DOHH2 (cell line): ENCODE measurements around the gene TUSC7.

Experiments
- H3F3A ChIP-seq: fragments of 200-600 bp; sonication (generic), shearing (Covaris generic); 2 replicates; pipeline ENCODE4 v1.6.0; 2016; ENCODE audit warnings: antibody characterized with exemption, mild to moderate bottlenecking; ENCODE audit not compliant: control insufficient read depth, insufficient read depth
- H3K27ac ChIP-seq: fragments of 200-600 bp; sonication (generic); 2 replicates; pipeline ENCODE4 v1.5.1; 2014; ENCODE audit warnings: low read depth, mild to moderate bottlenecking, low read length, moderate library complexity
- H3K27me3 ChIP-seq: fragments of 200-600 bp; sonication (generic); 2 replicates; pipeline ENCODE4 v1.6.1; 2014; ENCODE audit warnings: mild to moderate bottlenecking, low read length, mixed read lengths; ENCODE audit not compliant: control insufficient read depth
- H3K36me3 ChIP-seq: fragments of 200-600 bp; sonication (generic); 2 replicates; pipeline ENCODE4 v1.6.1; 2014; ENCODE audit warnings: mild to moderate bottlenecking, low read length, moderate library complexity, mixed read lengths; ENCODE audit not compliant: control insufficient read depth
- H3K4me1 ChIP-seq: fragments of 200-600 bp; sonication (generic); 2 replicates; pipeline ENCODE4 v1.6.1; 2014; ENCODE audit warnings: mild to moderate bottlenecking, low read length, mixed read lengths; ENCODE audit not compliant: control insufficient read depth
- H3K4me2 ChIP-seq: fragments of 200-600 bp; sonication (generic); 2 replicates; pipeline ENCODE4 v1.6.0; 2014; ENCODE audit warnings: mild to moderate bottlenecking, low read length, moderate library complexity
- H3K4me3 ChIP-seq: fragments of 200-600 bp; sonication (generic); 2 replicates; pipeline ENCODE4 v1.5.1; 2014; ENCODE audit warnings: mild to moderate bottlenecking, low read length, mixed read lengths
- H3K79me2 ChIP-seq: fragments of 200-600 bp; sonication (generic); 2 replicates; pipeline ENCODE4 v1.6.1; 2014; ENCODE audit warnings: mild to moderate bottlenecking, low read length, mixed read lengths; ENCODE audit not compliant: control insufficient read depth
- H3K9me2 ChIP-seq: fragments of 200-600 bp; sonication (generic); replicated peaks from 2 replicates; pipeline ENCODE4 v1.6.1; 2014; ENCODE audit warnings: mild to moderate bottlenecking, low read length, mixed read lengths; ENCODE audit not compliant: control insufficient read depth
- H3K9me3 ChIP-seq: fragments of 200-600 bp; sonication (generic); 2 replicates; pipeline ENCODE4 v1.6.1; 2014; ENCODE audit warnings: antibody characterized with exemption, low read length, mixed read lengths; ENCODE audit not compliant: control insufficient read depth, insufficient read depth
- H4K20me1 ChIP-seq: fragments of 200-600 bp; sonication (generic); 2 replicates; pipeline ENCODE4 v1.6.0; 2014; ENCODE audit warnings: low read depth, mild to moderate bottlenecking, antibody characterized with exemption, low read length, moderate library complexity; ENCODE audit not compliant: control insufficient read depth, insufficient read depth
- CTCF ChIP-seq: fragments of 200-600 bp; sonication (generic); IDR thresholded peaks from one replicate; pipeline ENCODE4 v1.5.1; 2014; ENCODE audit warnings: antibody characterized with exemption, mild to moderate bottlenecking, low read depth, low read length; ENCODE audit not compliant: poor library complexity, severe bottlenecking
- EZH2phosphoT487 ChIP-seq: fragments of 200-600 bp; sonication (generic); IDR thresholded peaks from 2 replicates; pipeline ENCODE4 v1.6.1; 2017; ENCODE audit warnings: borderline replicate concordance, mild to moderate bottlenecking, antibody characterized with exemption, low read length, moderate library complexity, mixed read lengths

The TUSC7 gene

GRCh38 chr3:116678853-116679252 lies 30.7 kb upstream of the TUSC7 start:
- Histone ChIP-seq H3K9me2 (no peaks in the 10 kb centered on the region), H4K20me1 (no peaks in the 10 kb centered on the region), H3F3A (no peaks in the 10 kb centered on the region), H3K4me2 (no peak overlapping the region), H3K79me2 (no peaks in the 10 kb centered on the region), H3K9me3 (no peaks in the 10 kb centered on the region), H3K27ac (no peak overlapping the region), H3K4me3 (no peak overlapping the region), H3K36me3 (no peaks in the 10 kb centered on the region), H3K4me1 (no peaks in the 10 kb centered on the region), H3K27me3 (no peaks in the 10 kb centered on the region)
- TF ChIP-seq EZH2phosphoT487 (no peak), CTCF (no peak)

GRCh38 chr3:116691041-116691440 lies 18.5 kb upstream of the TUSC7 start:
- no peak overlapping the region for H3K4me3 ChIP-seq
- H3K4me2 ChIP-seq, result no peak overlapping the region
- no peaks in the 10 kb centered on the region for H3F3A ChIP-seq
- no peaks in the 10 kb centered on the region for H3K9me3 ChIP-seq
- no peaks in the 10 kb centered on the region for H3K9me2 ChIP-seq
- no peaks in the 10 kb centered on the region for H3K79me2 ChIP-seq
- no peaks in the 10 kb centered on the region for H4K20me1 ChIP-seq
- H3K4me1 ChIP-seq, result no peaks in the 10 kb centered on the region
- no peak overlapping the region for H3K27ac ChIP-seq
- no peaks in the 10 kb centered on the region for H3K36me3 ChIP-seq
- H3K27me3 ChIP-seq, result no peaks in the 10 kb centered on the region
- TF ChIP-seq EZH2phosphoT487 (no peak), CTCF (no peak)

GRCh38 chr3:116701070-116701469 lies 8.5 kb upstream of the TUSC7 start:
- no peaks in the 10 kb centered on the region for H3K27me3 ChIP-seq
- H3K27ac ChIP-seq, result no peak overlapping the region
- H3K79me2 ChIP-seq, result no peaks in the 10 kb centered on the region
- H3K4me1 ChIP-seq, result no peaks in the 10 kb centered on the region
- TF ChIP-seq CTCF, result no peak
- H3K4me2 ChIP-seq, result no peak overlapping the region
- no peak overlapping the region for H3K4me3 ChIP-seq
- H3K36me3 ChIP-seq, result no peaks in the 10 kb centered on the region
- H3F3A ChIP-seq, result no peaks in the 10 kb centered on the region
- no peaks in the 10 kb centered on the region for H3K9me3 ChIP-seq
- no peaks in the 10 kb centered on the region for H3K9me2 ChIP-seq
- H4K20me1 ChIP-seq, result no peaks in the 10 kb centered on the region

- H4K20me1 ChIP-seq, result no peaks in the 10 kb centered on the region
- H3K36me3 ChIP-seq, result no peaks in the 10 kb centered on the region
- TF ChIP-seq CTCF (no peak), EZH2phosphoT487 (no peak)
- H3K9me3 ChIP-seq, result no peaks in the 10 kb centered on the region
- H3K4me2 ChIP-seq, result no peak overlapping the region
- no peaks in the 10 kb centered on the region for H3K79me2 ChIP-seq
- H3K4me3 ChIP-seq, result no peak overlapping the region
- H3K27me3 ChIP-seq, result no peaks in the 10 kb centered on the region
- H3K9me2 ChIP-seq, result no peaks in the 10 kb centered on the region
- no peaks in the 10 kb centered on the region for H3F3A ChIP-seq
- no peak overlapping the region for H3K27ac ChIP-seq
- H3K4me1 ChIP-seq, result no peaks in the 10 kb centered on the region
Measured at GRCh38 chr3:116702334-116702733, 7.2 kb upstream of the TUSC7 start.
